HAP-1 (cell line): ENCODE results near the gene LGALS14.

ENCODE experiments used
- DNase-seq, 2 experiments: peaks; one replicate each; pipeline ENCODE4 v3.0.0-alpha.2; 2016 to 2020; ENCODE audit warnings: low spot score in 2 of 2
- H3K27me3 ChIP-seq: fragments of 250-450 bp; sonication (Bioruptor Pico); 2 replicates; pipeline ENCODE4 v1.5.1; 2020; ENCODE audit warnings: low read depth, mild to moderate bottlenecking, moderate library complexity
- H3K36me3 ChIP-seq: fragments of 250-450 bp; sonication (Bioruptor Pico); replicated peaks from 2 replicates; pipeline ENCODE4 v1.5.1; 2020; ENCODE audit warnings: mild to moderate bottlenecking
- H3K4me1 ChIP-seq: fragments of 250-450 bp; sonication (Bioruptor Pico); 2 replicates; pipeline ENCODE4 v1.5.1; 2020; ENCODE audit warnings: mild to moderate bottlenecking
- H3K4me3 ChIP-seq: fragments of 250-450 bp; sonication (Bioruptor Pico); 2 replicates; pipeline ENCODE4 v1.5.1; 2020; ENCODE audit warnings: mild to moderate bottlenecking, moderate library complexity
- H3K9me3 ChIP-seq: fragments of 250-450 bp; sonication (Bioruptor Pico); 2 replicates; pipeline ENCODE4 v1.5.1; 2020; ENCODE audit warnings: mild to moderate bottlenecking, moderate library complexity
- in situ Hi-C: fragments of 300-500 bp; cut with MboI; formaldehyde crosslinking; loops from 3 replicates; pipeline ENCODE4 v1.14.3; 2020; ENCODE audit warnings: low sequenced_read_pairs, inconsistent platforms, mixed read lengths

The LGALS14 gene

GRCh38 chr19:39738814-39739213 lies 34.5 kb downstream of the LGALS14 start:
- Histone ChIP-seq H3K36me3 (no peaks in the 10 kb centered on the region), H3K4me1 (no peaks in the 10 kb centered on the region), H3K27me3 (no peaks in the 10 kb centered on the region), H3K9me3 (no peaks in the 10 kb centered on the region), H3K4me3 (no peak overlapping the region)
- DNase-seq, result no peak
- in situ Hi-C loops, result no loop called here

- Histone ChIP-seq H3K36me3 (no peaks in the 10 kb centered on the region), H3K27me3 (no peaks in the 10 kb centered on the region), H3K9me3 (no peaks in the 10 kb centered on the region), H3K4me3 (no peak overlapping the region), H3K4me1 (no peaks in the 10 kb centered on the region)
- no peak for DNase-seq
- in situ Hi-C loops, result no loop called here
Measured at GRCh38 chr19:39740395-39740794, 36.1 kb downstream of the LGALS14 start.

GRCh38 chr19:39745643-39746042 lies 41.4 kb downstream of the LGALS14 start:
- Histone ChIP-seq H3K4me3 (no peak overlapping the region), H3K4me1 (no peaks in the 10 kb centered on the region), H3K36me3 (no peaks in the 10 kb centered on the region), H3K27me3 (peaks cover 9% of the 10 kb centered on the region; the same call in 1 of the 2 replicates), H3K9me3 (no peaks in the 10 kb centered on the region)
- DNase-seq, result no peak
- in situ Hi-C loops, result no loop called here

GRCh38 chr19:39746836-39747529 lies 42.7 kb downstream of the LGALS14 start:
- no peaks in the 10 kb centered on the region for H3K36me3 ChIP-seq
- no peaks in the 10 kb centered on the region for H3K4me1 ChIP-seq
- H3K9me3 ChIP-seq, result no peaks in the 10 kb centered on the region
- peaks cover 9% of the 10 kb centered on the region; the same call in 1 of the 2 replicates for H3K27me3 ChIP-seq
- no peak for DNase-seq
- in situ Hi-C loops, result no loop called here
- H3K4me3 ChIP-seq, result no peak overlapping the region

GRCh38 chr19:39749981-39750380 lies 45.7 kb downstream of the LGALS14 start:
- Histone ChIP-seq H3K9me3 (no peaks in the 10 kb centered on the region), H3K4me3 (no peak overlapping the region), H3K27me3 (peaks cover 23% of the 10 kb centered on the region), H3K36me3 (no peaks in the 10 kb centered on the region), H3K4me1 (no peaks in the 10 kb centered on the region)
- DNase-seq, result no peak
- in situ Hi-C loops, result no loop called here

GRCh38 chr19:39752390-39752789 lies 48.1 kb downstream of the LGALS14 start:
- H3K27me3 ChIP-seq, result peaks cover 31% of the 10 kb centered on the region
- no peaks in the 10 kb centered on the region for H3K4me1 ChIP-seq
- H3K4me3 ChIP-seq, result no peak overlapping the region
- no peaks in the 10 kb centered on the region for H3K9me3 ChIP-seq
- in situ Hi-C loops, result no loop called here
- H3K36me3 ChIP-seq, result no peaks in the 10 kb centered on the region
- no peak for DNase-seq

- H3K36me3 ChIP-seq, result no peaks in the 10 kb centered on the region
- in situ Hi-C loops, result no loop called here
- no peak for DNase-seq
- H3K27me3 ChIP-seq, result peaks cover 31% of the 10 kb centered on the region
- H3K9me3 ChIP-seq, result no peaks in the 10 kb centered on the region
- H3K4me3 ChIP-seq, result no peak overlapping the region
- H3K4me1 ChIP-seq, result no peaks in the 10 kb centered on the region
Measured at GRCh38 chr19:39752795-39753194, 48.5 kb downstream of the LGALS14 start.

- Histone ChIP-seq H3K4me3 (no peak overlapping the region), H3K27me3 (peaks cover 27% of the 10 kb centered on the region), H3K36me3 (no peaks in the 10 kb centered on the region), H3K9me3 (no peaks in the 10 kb centered on the region), H3K4me1 (no peaks in the 10 kb centered on the region)
- in situ Hi-C loops, result no loop called here
- no peak for DNase-seq
Measured at GRCh38 chr19:39754544-39754943, 50.3 kb downstream of the LGALS14 start.

- no peaks in the 10 kb centered on the region for H3K9me3 ChIP-seq
- H3K36me3 ChIP-seq, result no peaks in the 10 kb centered on the region
- in situ Hi-C loops, result no loop called here
- no peak overlapping the region for H3K4me3 ChIP-seq
- no peaks in the 10 kb centered on the region for H3K4me1 ChIP-seq
- DNase-seq, result no peak
- H3K27me3 ChIP-seq, result peaks cover 27% of the 10 kb centered on the region
Measured at GRCh38 chr19:39754971-39755370, 50.7 kb downstream of the LGALS14 start.
